NB4 (cell line): ENCODE results near the gene FHDC1.

Experiments used
- DNase-seq: peaks from one replicate; pipeline ENCODE4 v3.0.0; 2010; ENCODE audit warnings: low read depth
- H3K4me3 ChIP-seq: one replicate; pipeline ENCODE4 v1.5.1; 2011; ENCODE audit warnings: mild to moderate bottlenecking, low read depth, low read length, moderate library complexity
- CTCF ChIP-seq: IDR thresholded peaks from one replicate; pipeline ENCODE4 v1.5.1; 2012; ENCODE audit warnings: low read depth, low read length
- MAX ChIP-seq: IDR thresholded peaks from 2 replicates; pipeline ENCODE4 v1.6.1; 2011; ENCODE audit warnings: low read depth, low read length
- MYC ChIP-seq: IDR thresholded peaks from 2 replicates; pipeline ENCODE4 v1.6.1; 2011; ENCODE audit warnings: low read depth, low read length
- POLR2A ChIP-seq: IDR thresholded peaks from 2 replicates; pipeline ENCODE4 v1.6.1; 2011; ENCODE audit warnings: mild to moderate bottlenecking; ENCODE audit not compliant: insufficient read length; ENCODE audit errors: extremely low read depth

The FHDC1 gene

GRCh38 chr4:152957437-152958171 is 21.5 kb downstream of the FHDC1 start:
- DNase-seq = no peak
- H3K4me3 ChIP-seq = no peak overlapping the region
- TF ChIP-seq CTCF (no peak), MYC (no peak), POLR2A (no peak), MAX (no peak)

GRCh38 chr4:152959080-152959479 is 23.0 kb downstream of the FHDC1 start:
- DNase-seq = no peak
- no peak overlapping the region for H3K4me3 ChIP-seq
- no peak for TF ChIP-seq CTCF
- TF ChIP-seq MYC = no peak
- TF ChIP-seq MAX = no peak
- no peak for TF ChIP-seq POLR2A

- DNase-seq = no peak
- H3K4me3 ChIP-seq = no peak overlapping the region
- TF ChIP-seq CTCF (no peak), MYC (no peak), POLR2A (no peak), MAX (no peak)
These were observed 24.0 kb downstream of the FHDC1 start for GRCh38 chr4:152960082-152960481.

GRCh38 chr4:152961014-152961772 is 25.1 kb downstream of the FHDC1 start:
- TF ChIP-seq CTCF (no peak), MAX (no peak), POLR2A (no peak), MYC (no peak)
- H3K4me3 ChIP-seq = no peak overlapping the region
- DNase-seq = no peak

- DNase-seq = no peak
- H3K4me3 ChIP-seq = no peak overlapping the region
- TF ChIP-seq CTCF = no peak
- TF ChIP-seq POLR2A = no peak
- no peak for TF ChIP-seq MAX
- TF ChIP-seq MYC = no peak
These were observed 25.6 kb downstream of the FHDC1 start for GRCh38 chr4:152961773-152962115.
